Hepatocyte (in vitro differentiated cells): Measurements from ENCODE around the gene POC1B.

Experiments
- CTCF ChIP-seq: fragments of 200-600 bp; sonication (generic); IDR thresholded peaks from 2 replicates; pipeline ENCODE4 v1.5.1; 2016; ENCODE audit warnings: antibody characterized with exemption, mild to moderate bottlenecking; ENCODE audit not compliant: poor library complexity
- EZH2 ChIP-seq: fragments of 200-600 bp; sonication (generic); IDR thresholded peaks from 2 replicates; pipeline ENCODE4 v1.6.1; 2016; ENCODE audit warnings: antibody characterized with exemption, mild to moderate bottlenecking, borderline replicate concordance
- EZH2phosphoT487 ChIP-seq: fragments of 200-600 bp; sonication (generic); IDR thresholded peaks from one replicate; pipeline ENCODE4 v1.6.1; 2018; ENCODE audit warnings: antibody characterized with exemption, mild to moderate bottlenecking, low read depth, moderate library complexity; ENCODE audit not compliant: unreplicated experiment, severe bottlenecking

- TF ChIP-seq CTCF (no peak), EZH2 (no peak), EZH2phosphoT487 (no peak)
Observed at GRCh38 chr12:89493670-89494302, 32.1 kb downstream of the POC1B start.
